HG03280 (cell line): ENCODE measurements around the gene CCHCR1.

Experiments
- ATAC-seq: cut with Tn5 transposase; IDR thresholded peaks from one replicate; pipeline ENCODE4 v1.9.1; 2021; ENCODE audit warnings: mild to moderate bottlenecking, moderate library complexity; ENCODE audit not compliant: unreplicated experiment

The CCHCR1 gene

DNA sequence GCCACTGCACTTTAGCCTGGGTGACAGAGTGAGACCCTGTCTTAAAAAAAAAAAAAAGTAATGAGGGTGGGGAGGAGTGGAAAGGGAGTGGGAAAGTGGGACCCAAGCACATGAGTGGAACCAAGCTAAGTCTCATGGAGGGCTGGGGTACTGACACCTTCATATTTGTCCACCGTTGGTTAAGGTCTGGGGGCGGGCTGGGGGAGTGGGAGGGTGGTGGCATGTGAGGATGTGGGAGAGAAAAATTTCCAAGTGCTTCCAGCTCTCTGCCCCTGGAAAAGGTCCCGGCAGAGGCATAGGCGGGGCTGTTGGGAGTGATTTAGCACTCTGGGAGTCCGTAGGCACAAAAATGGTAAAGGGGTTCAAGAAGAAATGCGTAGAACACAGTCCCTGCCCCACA, 24.8 kb downstream of the CCHCR1 start:
- ATAC-seq: no peak

DNA sequence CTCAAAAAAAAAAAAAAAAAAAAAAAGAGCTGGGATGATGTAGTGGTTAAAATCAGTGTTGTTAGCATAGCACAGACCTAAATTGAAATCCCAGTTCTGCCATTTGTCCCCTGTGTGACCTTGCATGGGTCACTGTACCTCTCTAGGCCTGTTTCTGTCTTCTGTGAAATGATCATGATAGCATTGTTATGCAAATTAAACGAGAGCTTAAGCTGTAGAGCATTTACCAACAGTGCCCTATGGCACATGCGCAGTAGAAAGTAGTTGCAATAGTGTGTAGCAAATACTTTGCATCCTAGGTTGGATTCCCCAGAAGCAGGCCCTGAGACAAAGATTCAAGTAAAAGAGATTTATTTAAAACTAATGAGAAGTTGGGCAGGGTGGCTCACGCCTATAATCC, 26.0 kb downstream of the CCHCR1 start:
- ATAC-seq: no peak

GRCh38 chr6:31130751-31131150, 26.9 kb downstream of the CCHCR1 start:
- no peak for ATAC-seq

GRCh38 chr6:31129130-31129529, 28.5 kb downstream of the CCHCR1 start:
- no peak for ATAC-seq

DNA sequence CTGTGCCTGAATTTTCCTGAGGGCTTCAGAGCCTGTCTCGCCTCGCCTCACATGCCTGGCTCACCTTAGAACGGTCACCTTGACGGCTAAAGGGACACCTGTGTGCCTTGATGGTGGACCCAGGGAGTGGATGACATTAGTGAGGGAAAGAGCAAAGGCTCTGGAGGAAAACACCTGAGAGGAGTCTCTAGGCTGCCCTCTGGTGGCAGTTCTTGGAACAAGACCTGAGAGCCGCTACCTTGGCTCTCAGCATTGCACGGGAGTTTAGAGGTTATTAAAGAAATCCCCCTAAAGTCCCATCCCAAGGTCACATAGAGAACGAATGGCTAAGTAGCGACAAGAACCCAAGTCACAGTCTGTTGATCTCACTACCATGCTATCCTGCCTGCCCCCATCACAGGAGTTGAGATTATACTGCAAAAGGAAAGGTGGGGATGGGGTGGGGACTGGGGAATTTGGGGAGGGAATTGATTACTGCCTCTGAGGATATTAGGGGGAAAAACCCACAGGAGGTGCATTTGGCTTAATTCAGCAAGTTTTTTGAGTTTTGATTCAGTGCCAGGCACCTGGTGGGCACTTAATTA, 29.4 kb downstream of the CCHCR1 start:
- no peak for ATAC-seq

DNA sequence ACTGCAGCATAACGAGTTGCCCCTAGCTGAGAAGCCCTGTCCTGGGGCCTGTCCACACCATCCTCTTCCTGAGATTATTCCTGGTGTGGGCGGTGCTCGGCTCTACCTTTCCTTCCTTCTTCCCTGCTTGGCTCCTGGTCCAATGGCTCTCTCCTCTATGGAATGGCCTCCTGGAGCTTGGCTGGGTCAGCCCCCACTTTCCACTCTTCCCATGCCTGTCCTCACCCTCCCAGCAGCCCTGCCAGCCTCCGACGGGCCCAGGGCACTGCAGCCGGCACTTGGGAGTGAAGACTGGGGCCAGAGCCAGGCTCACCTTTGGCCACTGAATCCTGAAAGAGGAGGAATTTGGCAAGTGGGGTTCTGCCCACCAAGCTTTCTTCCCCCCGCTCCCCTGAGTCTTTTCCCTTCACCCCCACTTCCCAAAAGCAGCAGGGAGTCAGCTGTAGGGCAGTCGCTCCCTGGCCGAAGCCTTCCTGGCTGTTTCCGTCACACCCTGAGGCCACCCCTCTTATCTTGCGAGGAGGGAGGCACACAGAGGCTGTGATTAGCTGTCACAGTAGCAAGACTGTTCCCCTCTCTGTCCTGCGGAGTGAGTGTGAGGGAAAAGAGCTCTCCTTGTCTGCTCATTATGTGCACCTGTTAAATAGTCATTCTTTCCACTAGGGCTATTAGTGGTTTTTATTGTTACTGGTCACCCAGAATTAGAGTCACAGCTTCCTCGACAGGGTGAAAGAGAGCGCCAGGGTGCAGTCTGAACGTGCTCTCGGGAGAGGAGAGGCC, 31.0 kb downstream of the CCHCR1 start:
- no peak for ATAC-seq

DNA sequence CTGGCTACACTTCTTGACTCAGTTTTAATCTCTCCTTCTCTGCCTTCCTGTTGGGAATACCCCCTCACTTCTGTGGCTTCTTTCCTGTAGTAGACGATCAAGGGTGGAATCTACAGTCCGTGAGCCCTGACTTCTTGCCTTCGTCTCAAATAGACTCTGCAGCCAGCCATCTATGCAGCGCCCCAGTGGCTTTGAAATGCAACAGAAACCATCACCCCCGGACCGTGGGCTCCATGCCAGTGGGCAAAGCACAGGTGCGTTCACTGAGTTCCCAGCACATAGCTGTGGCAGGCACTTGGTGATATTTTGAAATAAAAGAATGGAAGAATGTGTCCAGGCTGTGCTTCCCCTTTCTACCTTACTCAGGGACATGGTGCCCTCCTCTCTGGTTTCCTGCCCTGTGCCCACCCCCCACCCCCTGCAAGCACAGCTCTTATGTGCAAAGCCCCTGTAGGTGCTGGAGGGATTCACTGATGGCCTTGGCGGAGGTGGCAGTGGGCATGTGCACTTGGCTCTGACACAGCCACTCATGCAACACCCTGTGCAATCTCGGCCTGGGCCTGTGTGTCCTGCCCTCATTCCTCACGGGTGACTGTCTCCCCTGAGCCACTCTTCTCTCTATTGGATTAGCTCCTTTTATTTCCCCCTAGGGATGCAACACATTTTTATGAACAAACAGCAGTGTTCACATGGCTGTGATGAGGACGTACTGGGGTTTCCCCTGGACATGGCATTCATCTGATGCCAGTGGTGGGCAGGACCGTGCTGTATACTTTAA, 31.8 kb downstream of the CCHCR1 start:
- no peak for ATAC-seq

- no peak for ATAC-seq
Observed at GRCh38 chr6:31125162-31125561, 32.4 kb downstream of the CCHCR1 start.

DNA sequence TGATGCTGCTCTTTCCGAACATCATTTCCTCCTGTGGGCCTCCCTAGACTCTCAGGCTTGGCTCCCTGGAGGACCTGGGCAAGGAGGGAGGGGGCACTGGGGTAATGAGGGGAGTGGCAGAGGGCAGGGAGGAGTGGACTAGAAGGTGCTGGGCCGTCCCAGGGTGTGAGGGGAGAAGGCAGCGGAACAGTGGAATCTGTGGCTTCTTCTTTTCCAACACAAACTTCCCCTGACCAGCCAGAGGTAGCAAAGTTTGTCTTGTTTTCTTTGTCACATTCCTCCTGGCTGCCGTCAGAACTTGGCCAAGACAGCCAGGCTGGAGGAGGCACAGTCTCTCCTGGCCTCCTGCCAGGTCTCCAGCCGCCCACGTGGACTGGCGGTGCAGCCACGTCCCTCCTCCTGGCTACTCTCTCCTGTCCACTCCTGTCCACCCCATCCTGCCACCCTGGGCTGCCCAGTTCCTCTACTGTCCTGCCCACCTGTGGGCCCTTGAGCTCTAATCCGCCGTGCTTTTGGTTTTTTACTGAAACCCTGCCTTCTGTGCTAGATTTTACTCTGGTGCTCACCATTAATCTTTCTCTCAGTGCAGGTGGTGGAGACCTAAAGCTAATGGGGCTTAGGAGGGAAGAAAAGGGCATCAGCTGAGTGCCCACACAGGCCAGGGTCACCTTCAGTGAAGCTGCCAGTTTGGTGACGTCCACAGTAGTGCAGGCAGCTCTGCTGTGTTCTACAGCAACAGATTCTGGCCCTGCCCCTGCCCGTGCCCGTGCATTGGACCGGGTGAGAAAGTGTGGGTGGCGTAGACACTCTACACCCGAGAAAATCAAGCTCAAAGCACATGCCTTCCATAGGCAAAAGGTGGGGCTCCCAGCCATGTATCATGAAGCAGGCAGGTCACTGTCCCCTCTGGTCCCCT, 34.6 kb downstream of the CCHCR1 start:
- no peak for ATAC-seq

- no peak for ATAC-seq
Observed at GRCh38 chr6:31121131-31121790, 36.3 kb downstream of the CCHCR1 start.

- ATAC-seq: no peak
Observed at GRCh38 chr6:31120151-31120915, 37.3 kb downstream of the CCHCR1 start, which contains the start of gene CDSN. TSS of gene CDSN (minus strand) at chr6:31120446. CDS start at chr6:31120419, 27 bp downstream.

- ATAC-seq: no peak
Observed at GRCh38 chr6:31118178-31118577, 39.4 kb downstream of the CCHCR1 start.

DNA sequence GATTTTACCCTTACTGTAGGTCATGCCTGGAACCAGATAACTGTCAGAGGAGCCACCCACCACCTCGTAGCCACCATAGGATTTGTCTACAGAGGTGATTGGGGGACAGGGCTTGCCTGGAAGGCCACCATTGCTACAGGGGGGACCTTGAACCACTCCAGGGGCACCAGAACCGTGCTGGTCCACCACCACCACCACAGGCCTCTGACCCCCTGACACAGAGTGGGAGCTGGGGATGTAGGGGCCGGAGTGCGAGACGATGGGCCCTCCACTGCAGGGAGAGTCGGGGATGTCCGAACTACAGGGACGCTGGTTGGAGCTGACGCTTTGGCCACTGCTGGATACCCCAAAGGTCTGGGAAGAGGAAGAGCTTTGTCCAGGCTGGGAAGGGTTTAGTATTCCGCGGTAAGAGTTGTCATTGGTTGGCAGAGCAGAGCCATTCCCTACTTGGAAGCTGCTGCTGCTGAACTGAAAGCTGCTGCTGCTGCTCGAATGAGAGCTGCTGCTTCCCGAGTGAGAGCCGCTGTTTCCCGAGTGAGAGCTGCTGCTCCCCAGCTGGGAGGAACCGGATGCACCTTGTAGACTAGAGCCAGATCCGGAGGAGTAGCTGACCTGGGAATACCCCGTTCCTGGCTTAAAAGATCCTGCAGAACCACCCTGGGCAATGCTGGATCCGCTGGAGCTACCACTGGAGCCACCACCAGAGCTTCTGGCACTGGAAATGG, 40.8 kb downstream of the CCHCR1 start:
- ATAC-seq: no peak

- no peak for ATAC-seq
Observed at GRCh38 chr6:31115941-31116560, 41.6 kb downstream of the CCHCR1 start.

DNA sequence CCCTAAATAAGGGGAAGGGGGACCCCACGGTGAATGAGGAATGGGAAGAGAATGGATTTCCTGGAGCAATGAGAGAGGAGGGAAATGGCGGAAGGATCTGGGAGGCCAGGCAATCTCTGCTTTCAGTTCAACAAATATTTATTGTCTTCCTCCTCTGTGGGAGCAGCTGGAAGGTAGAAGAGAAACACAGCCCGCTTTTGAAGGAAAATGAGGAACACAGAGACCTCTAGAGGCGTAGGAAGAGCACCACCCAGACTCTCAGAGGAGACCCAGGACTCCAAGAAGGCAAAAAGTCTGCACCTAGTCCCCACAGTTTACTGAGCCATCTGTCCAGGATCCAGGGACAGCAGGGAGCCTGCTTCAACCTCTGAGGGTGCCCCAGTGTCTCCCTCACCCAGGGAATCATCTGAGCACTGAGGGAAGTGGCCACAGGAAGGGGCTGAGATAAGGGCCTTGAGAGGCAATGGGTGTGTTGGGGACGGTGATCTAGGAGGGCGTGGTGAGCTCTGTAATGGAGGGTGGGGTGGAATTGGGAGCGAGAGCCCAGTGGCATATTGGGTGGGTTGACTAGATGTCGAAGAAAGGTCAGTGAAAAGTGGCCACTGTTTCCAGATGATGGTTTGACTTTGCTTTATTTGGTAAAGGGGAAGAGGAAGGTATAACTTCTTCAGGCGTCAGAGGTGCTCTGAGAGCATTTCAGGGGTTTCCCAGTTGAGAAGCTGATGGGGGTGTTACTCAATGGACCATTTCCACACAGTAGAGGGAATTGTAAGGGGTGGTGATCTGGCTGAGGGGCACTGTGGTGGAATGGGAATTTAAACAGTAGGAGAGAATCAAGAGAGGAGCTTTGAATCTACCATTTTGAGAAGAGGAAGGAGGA, 42.4 kb downstream of the CCHCR1 start:
- no peak for ATAC-seq

- no peak for ATAC-seq
Observed at GRCh38 chr6:31114541-31114878, 43.1 kb downstream of the CCHCR1 start, which contains the start of gene PSORS1C1. TSS of gene PSORS1C1 (plus strand) at chr6:31114800. CDS start at chr6:31129633, 14,833 bp downstream.

DNA sequence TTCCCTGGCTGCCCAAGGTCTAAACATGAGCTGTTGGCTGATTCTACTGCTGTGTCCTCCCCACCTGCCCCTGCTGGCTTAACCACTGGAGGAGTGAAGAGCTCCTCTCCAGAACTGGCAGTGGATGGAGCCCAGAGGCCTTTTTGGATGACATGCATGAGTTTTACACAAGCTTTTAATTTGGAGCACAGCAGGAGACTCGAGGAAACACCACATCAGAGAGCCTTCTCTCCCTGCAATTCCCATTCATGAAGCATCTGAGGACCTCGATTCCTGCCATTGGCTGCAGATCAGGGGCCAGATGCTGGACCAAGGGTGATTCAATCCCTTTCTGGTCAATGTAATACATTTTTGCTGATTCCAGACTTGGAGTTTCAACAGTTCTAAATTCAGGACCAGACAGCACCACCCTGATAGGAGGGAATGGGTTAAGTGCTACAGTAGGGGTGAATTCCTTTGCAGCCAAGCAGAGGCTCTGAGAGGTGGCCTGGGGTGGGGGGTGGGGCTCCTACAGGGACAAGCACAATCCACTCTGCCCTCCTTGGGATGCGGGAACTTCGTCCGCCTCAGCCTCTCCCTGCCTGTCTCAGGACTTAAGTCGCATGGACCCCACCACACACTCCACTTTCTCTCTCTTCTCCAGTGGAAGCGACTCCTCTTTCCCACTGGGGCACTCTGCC, 43.6 kb downstream of the CCHCR1 start:
- ATAC-seq: no peak
